Pancreas (tissue), 10 donors: ENCODE results near the gene CLDN18. TPM values are rescaled to one million over a fixed set of nuclear protein-coding genes. Genes with fewer than 3 reads are reported as not detected.

Source experiments
- ATAC-seq, 4 donors: fragments of 200-7000 bp; cut with Tn5 transposase; one replicate each; pipeline versions ENCODE4 v1.8.0 to v1.9.1; 2020; ENCODE audit warnings: mild to moderate bottlenecking in 4 of 4, moderate library complexity in 4 of 4
- DNase-seq, 6 donors: peaks; one replicate each; pipeline ENCODE4 v3.0.0-alpha.2; 2020
- FAIRE-seq: peaks from 2 replicates; lab custom pipeline; 2012; peaks lifted over from hg19 to GRCh38; lab: Jason Lieb, UNC
- H3K27ac ChIP-seq, 4 donors: fragments of 200-600 bp; sonication (generic); 1 replicate in 3 of 4; 2 replicates in 1 of 4; pipeline versions ENCODE4 v1.5.0 to v1.8.0; 2020
- H3K27me3 ChIP-seq, 4 donors: fragments of 200-600 bp; one replicate each; pipeline ENCODE4 v1.8.0; 2021
- H3K36me3 ChIP-seq, 3 donors: fragments of 200-600 bp; sonication (generic) in 1 of 3; one replicate each; pipeline versions ENCODE4 v1.5.0 to v1.8.0; 2020 to 2021
- H3K4me1 ChIP-seq, 3 donors: fragments of 200-600 bp; one replicate each; pipeline ENCODE4 v1.8.0; 2021
- H3K4me3 ChIP-seq, 4 donors: fragments of 200-600 bp; sonication (generic) in 2 of 4; one replicate each; pipeline versions ENCODE4 v1.5.0 to v1.8.0; 2020 to 2021
- H3K9me3 ChIP-seq, 4 donors: fragments of 200-600 bp; one replicate each; pipeline ENCODE4 v1.8.0; 2021
- WGBS, 2 donors: extraction: QIAGEN DNeasy Blood & Tissue Kit; methylation state at CpG; one replicate each; pipeline ENCODE4 v1.1.7; 2013; 5-methylcytosine and 5-hydroxymethylcytosine counted together
- intact Hi-C, 3 donors: fragments of 100-400 bp; cut with DNase I; formaldehyde crosslinking; loops; one replicate each; pipeline versions ENCODE4 v1.11.1 to v1.14.2; 2022
- polyA plus RNA-seq, 2 donors: library from polyadenylated mRNA; stranded (reverse); fragments of 200-250 nt; gene quantifications; one replicate each; pipeline ENCODE4 v1.2.3, GENCODE V29; 2013
- total RNA-seq, 6 donors: library from RNA; stranded (reverse); fragmentation: NEBNext Ultra II Directional in 4 of 6; extraction: Animal tissue kit (Norgen Biotek cat#: 25700) in 4 of 6; gene quantifications; one replicate each; pipeline versions ENCODE4 v1.2.1 to v1.2.4, GENCODE V29; 2021 to 2023
- TF ChIP-seq, protein P1 (sequence below), 4 donors: fragments of 200-600 bp; sonication (generic) in 3 of 4; IDR thresholded peaks; one replicate each; pipeline versions ENCODE4 v1.5.0 to v1.8.0; 2021; ENCODE audit warnings: antibody characterized with exemption in 4 of 4
- donor health status: healthy with polysubstance abuse.
- donor health status: DM: no; HTN: no; CAD: no; lungs with moderate emphysema.
- donor health status: DM: no; HTN: no; CAD: no.
- donor health status: control.
- donor health status: control.
- donor health status: Bipolar disorder and iron deficiency.
- donor health status: DM: yes; HTN: yes; CAD: no.
- donor health status: DM: no; HTN: no; CAD: no.
- donor health status: DM: no; HTN: no; CAD: no.
- donor health status: DM: yes; HTN: yes; CAD: no.

CLDN18 gene
- total and polyA plus RNA-seq, 8 donors: 0.04 to 8.1 (median 2.0) TPM; not detected in 4

DNA sequence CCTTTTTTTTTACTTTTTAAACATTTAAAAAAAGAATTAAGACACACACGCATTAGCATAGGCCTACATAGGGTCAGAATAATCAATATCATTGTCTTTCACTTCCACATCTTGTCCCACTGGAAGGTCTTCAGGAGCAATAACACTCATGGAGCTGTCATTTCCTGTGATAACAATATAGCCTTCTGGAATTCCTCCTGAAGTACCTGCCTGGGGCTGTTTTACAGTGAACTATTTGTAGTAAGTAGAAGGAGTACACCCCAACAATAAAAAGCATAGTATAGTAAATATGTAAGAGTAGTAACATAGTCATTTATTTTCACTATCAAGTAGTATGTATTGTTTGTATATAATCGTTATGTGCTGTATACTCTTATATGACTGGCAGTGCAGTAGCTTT lies 19.5 kb upstream of the CLDN18 start:
- Histone ChIP-seq H3K4me3 (no peak overlapping the region), H3K27ac (no peak overlapping the region), H3K36me3 (no peaks in the 10 kb centered on the region), H3K9me3 (no peaks in the 10 kb centered on the region), H3K4me1 (no peaks in the 10 kb centered on the region), H3K27me3 (no peaks in the 10 kb centered on the region)
- DNase-seq (no peak), ATAC-seq (no peak), FAIRE-seq (no peak)
- 64 to 80% methylated on average over 2 of the region's 2 CpGs for whole genome bisulfite sequencing, 2 donors
- intact Hi-C loops: no loop called here
- TF ChIP-seq, protein P1, sequence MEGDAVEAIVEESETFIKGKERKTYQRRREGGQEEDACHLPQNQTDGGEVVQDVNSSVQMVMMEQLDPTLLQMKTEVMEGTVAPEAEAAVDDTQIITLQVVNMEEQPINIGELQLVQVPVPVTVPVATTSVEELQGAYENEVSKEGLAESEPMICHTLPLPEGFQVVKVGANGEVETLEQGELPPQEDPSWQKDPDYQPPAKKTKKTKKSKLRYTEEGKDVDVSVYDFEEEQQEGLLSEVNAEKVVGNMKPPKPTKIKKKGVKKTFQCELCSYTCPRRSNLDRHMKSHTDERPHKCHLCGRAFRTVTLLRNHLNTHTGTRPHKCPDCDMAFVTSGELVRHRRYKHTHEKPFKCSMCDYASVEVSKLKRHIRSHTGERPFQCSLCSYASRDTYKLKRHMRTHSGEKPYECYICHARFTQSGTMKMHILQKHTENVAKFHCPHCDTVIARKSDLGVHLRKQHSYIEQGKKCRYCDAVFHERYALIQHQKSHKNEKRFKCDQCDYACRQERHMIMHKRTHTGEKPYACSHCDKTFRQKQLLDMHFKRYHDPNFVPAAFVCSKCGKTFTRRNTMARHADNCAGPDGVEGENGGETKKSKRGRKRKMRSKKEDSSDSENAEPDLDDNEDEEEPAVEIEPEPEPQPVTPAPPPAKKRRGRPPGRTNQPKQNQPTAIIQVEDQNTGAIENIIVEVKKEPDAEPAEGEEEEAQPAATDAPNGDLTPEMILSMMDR (IDR thresholded peaks at IDR 0.05): no peak

GRCh38 chr3:137992592-137992991 lies 17.4 kb upstream of the CLDN18 start:
- intact Hi-C loops: no loop called here
- no peaks in the 10 kb centered on the region for H3K4me1 ChIP-seq
- FAIRE-seq (no peak), ATAC-seq (no peak), DNase-seq (no peak)
- no peaks in the 10 kb centered on the region for H3K36me3 ChIP-seq
- no peaks in the 10 kb centered on the region for H3K9me3 ChIP-seq
- no peak overlapping the region for H3K27ac ChIP-seq
- H3K4me3 ChIP-seq: no peak overlapping the region
- WGBS, 2 donors: 47 to 56% methylated on average over 4 of the region's 4 CpGs
- H3K27me3 ChIP-seq: no peaks in the 10 kb centered on the region
- TF ChIP-seq, protein P1 (IDR thresholded peaks at IDR 0.05): no peak

GRCh38 chr3:137998121-137999042 lies 11.6 kb upstream of the CLDN18 start:
- FAIRE-seq (no peak), ATAC-seq (peak in 1 of 4 donors; percentile 62), DNase-seq (no peak)
- Histone ChIP-seq H3K9me3 (no peaks in the 10 kb centered on the region), H3K4me1 (no peaks in the 10 kb centered on the region), H3K36me3 (no peaks in the 10 kb centered on the region), H3K4me3 (no peak overlapping the region), H3K27me3 (no peaks in the 10 kb centered on the region), H3K27ac (no peak overlapping the region)
- intact Hi-C loops: no loop called here
- TF ChIP-seq, protein P1 (IDR thresholded peaks at IDR 0.05): no peak
- WGBS, 2 donors: 70 to 75% methylated on average over 18 of the region's 18 CpGs

DNA sequence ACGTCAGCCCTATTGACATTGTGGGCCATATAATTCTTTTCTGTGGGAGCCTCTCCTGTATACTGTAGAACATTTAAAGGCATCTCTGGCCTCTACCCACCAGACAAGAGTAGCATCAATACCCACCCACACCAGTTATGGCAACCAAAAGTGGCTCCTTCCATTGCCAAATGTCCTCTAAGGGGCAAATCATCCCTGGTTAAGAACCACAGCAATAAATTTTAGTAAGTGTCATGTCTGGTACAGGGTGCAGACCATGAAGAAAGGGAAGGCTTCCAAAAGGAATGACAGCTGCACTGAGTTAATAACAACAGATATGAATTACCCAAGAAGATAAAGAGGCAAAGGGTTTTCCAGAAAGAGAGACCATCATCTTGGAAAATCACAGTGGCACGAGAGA lies 6.9 kb upstream of the CLDN18 start:
- ATAC-seq (no peak), DNase-seq (no peak), FAIRE-seq (no peak)
- no peak overlapping the region for H3K27ac ChIP-seq
- intact Hi-C loops: no loop called here
- TF ChIP-seq, protein P1 (IDR thresholded peaks at IDR 0.05): no peak
- H3K27me3 ChIP-seq: no peaks in the 10 kb centered on the region
- no peak overlapping the region for H3K4me3 ChIP-seq
- no peaks in the 10 kb centered on the region for H3K4me1 ChIP-seq
- WGBS, 2 donors: 69% methylated on average over 2 of the region's 2 CpGs
- H3K36me3 ChIP-seq: no peaks in the 10 kb centered on the region
- no peaks in the 10 kb centered on the region for H3K9me3 ChIP-seq

DNA sequence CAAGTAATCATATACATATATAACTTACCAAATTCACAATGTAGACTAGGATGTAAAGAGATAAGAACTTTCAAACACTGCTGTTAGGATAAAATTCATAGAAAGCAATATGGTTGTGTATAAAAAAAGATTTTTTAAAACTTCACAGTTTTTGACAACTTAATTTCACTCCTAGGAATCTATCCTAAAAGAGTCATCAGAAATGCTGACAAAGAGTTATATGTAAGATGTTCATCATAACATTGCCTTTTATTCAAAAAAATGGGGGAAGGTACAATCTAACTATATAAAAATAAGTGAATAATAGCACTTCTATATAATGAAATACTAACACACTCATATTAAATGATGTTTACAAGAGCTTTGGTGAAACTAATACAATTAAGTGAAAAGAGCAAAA lies 4.3 kb upstream of the CLDN18 start:
- Histone ChIP-seq H3K4me3 (no peak overlapping the region), H3K36me3 (no peaks in the 10 kb centered on the region), H3K27me3 (no peaks in the 10 kb centered on the region), H3K9me3 (no peaks in the 10 kb centered on the region), H3K27ac (no peak overlapping the region), H3K4me1 (no peaks in the 10 kb centered on the region)
- FAIRE-seq: no peak
- TF ChIP-seq, protein P1 (IDR thresholded peaks at IDR 0.05): no peak
- no peak for DNase-seq
- intact Hi-C loops: no loop called here
- ATAC-seq: no peak
